Peyer's patch (tissue), 4 donors: Measurements from ENCODE around the gene BACE1.

Source experiments
- CTCF ChIP-seq, 6 experiments: fragments of 450-650 bp in 4 of 6; fragments of 200-600 bp in 2 of 6; sonication (generic) in 1 of 6; IDR thresholded peaks; one replicate each; pipeline ENCODE4 v1.5.1; 2017 to 2019; ENCODE audit warnings: antibody characterized with exemption in 6 of 6, mild to moderate bottlenecking in 3 of 6, moderate library complexity in 1 of 6
- POLR2A ChIP-seq, 2 donors: fragments of 450-650 bp; IDR thresholded peaks; one replicate each; pipeline ENCODE4 v1.5.1; 2017; ENCODE audit warnings: antibody characterized with exemption in 2 of 2, mild to moderate bottlenecking in 2 of 2, moderate library complexity in 2 of 2

- TF ChIP-seq CTCF (IDR thresholded peaks at IDR 0.05), result no peak
- TF ChIP-seq POLR2A (IDR thresholded peaks at IDR 0.05), result no peak
Observed at GRCh38 chr11:117286588-117286987, 29.5 kb downstream of the BACE1 start.
